WTC11 (cell line): ENCODE measurements around the gene FANCC.

Experiments
- ATF3 ChIP-seq: sonication (generic); formaldehyde crosslinking; conservative IDR thresholded peaks from 2 replicates; pipeline ENCODE4 v1.8.1; 2022; ENCODE audit warnings: mild to moderate bottlenecking, missing genetic modification reagents
- CREB1 ChIP-seq: sonication (generic); formaldehyde crosslinking; IDR thresholded peaks from 2 replicates; pipeline ENCODE4 v1.8.0; 2023; ENCODE audit warnings: mild to moderate bottlenecking, missing genetic modification reagents
- FOXJ3 ChIP-seq: sonication (generic); formaldehyde crosslinking; IDR thresholded peaks from 2 replicates; pipeline ENCODE4 v1.9.0; 2021; ENCODE audit warnings: missing genetic modification reagents, mild to moderate bottlenecking, borderline replicate concordance
- MAX ChIP-seq: sonication (generic); formaldehyde crosslinking; IDR thresholded peaks from 2 replicates; pipeline ENCODE4 v1.8.0; 2022; ENCODE audit warnings: mild to moderate bottlenecking, missing genetic modification reagents
- SOX15 ChIP-seq: fragments of 250-450 bp; sonication (Bioruptor Pico); IDR thresholded peaks from 2 replicates; pipeline ENCODE4 v1.9.0; 2021; ENCODE audit warnings: mild to moderate bottlenecking
- TCF7 ChIP-seq: sonication (generic); formaldehyde crosslinking; IDR thresholded peaks from 2 replicates; pipeline ENCODE4 v1.8.0; 2022; ENCODE audit warnings: mild to moderate bottlenecking, low read depth, missing genetic modification reagents, moderate library complexity
- TF ChIP-seq, protein P1 (sequence below): fragments of 200-600 bp; IDR thresholded peaks from 2 replicates; pipeline ENCODE4 v1.8.0; 2022; ENCODE audit warnings: antibody characterized with exemption
- TF ChIP-seq, protein P2 (sequence below): sonication (generic); formaldehyde crosslinking; IDR thresholded peaks from 2 replicates; pipeline ENCODE4 v1.8.0; 2023; ENCODE audit warnings: mild to moderate bottlenecking, missing genetic modification reagents

DNA sequence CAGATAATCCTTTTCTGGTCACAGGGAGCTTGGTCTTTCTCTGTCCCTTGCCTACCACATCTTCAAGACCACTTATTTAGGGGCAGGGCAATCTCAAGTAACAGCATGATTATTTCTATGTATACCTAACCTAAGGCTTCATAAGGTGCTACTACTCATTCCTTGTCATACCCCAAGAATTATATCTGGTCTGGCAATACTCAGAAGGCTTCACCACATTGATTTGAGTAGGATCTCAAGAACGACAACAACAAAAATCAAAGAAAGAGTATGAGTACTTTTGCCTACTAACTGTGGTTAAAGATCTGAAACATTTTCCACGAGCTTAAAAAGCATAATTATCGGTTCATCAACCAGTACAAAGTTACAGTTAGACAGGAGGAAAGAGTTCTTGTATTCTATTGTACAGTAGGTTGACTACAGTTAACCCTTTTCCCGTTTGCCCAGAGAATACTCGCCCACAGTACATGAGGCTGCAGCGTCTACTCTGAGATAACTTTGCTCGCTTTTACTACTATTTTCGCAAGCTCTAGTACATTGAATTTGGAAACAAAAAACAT, 41.0 kb downstream of the FANCC start:
- TF ChIP-seq TCF7 (CRISPR knock-in tag) (no peak), CREB1 (CRISPR knock-in tag) (no peak), MAX (CRISPR knock-in tag) (no peak), SOX15 (CRISPR knock-in tag) (no peak), FOXJ3 (CRISPR knock-in tag) (no peak), ATF3 (no peak)
- TF ChIP-seq, protein P1, sequence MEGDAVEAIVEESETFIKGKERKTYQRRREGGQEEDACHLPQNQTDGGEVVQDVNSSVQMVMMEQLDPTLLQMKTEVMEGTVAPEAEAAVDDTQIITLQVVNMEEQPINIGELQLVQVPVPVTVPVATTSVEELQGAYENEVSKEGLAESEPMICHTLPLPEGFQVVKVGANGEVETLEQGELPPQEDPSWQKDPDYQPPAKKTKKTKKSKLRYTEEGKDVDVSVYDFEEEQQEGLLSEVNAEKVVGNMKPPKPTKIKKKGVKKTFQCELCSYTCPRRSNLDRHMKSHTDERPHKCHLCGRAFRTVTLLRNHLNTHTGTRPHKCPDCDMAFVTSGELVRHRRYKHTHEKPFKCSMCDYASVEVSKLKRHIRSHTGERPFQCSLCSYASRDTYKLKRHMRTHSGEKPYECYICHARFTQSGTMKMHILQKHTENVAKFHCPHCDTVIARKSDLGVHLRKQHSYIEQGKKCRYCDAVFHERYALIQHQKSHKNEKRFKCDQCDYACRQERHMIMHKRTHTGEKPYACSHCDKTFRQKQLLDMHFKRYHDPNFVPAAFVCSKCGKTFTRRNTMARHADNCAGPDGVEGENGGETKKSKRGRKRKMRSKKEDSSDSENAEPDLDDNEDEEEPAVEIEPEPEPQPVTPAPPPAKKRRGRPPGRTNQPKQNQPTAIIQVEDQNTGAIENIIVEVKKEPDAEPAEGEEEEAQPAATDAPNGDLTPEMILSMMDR, result no peak
- TF ChIP-seq, protein P2, sequence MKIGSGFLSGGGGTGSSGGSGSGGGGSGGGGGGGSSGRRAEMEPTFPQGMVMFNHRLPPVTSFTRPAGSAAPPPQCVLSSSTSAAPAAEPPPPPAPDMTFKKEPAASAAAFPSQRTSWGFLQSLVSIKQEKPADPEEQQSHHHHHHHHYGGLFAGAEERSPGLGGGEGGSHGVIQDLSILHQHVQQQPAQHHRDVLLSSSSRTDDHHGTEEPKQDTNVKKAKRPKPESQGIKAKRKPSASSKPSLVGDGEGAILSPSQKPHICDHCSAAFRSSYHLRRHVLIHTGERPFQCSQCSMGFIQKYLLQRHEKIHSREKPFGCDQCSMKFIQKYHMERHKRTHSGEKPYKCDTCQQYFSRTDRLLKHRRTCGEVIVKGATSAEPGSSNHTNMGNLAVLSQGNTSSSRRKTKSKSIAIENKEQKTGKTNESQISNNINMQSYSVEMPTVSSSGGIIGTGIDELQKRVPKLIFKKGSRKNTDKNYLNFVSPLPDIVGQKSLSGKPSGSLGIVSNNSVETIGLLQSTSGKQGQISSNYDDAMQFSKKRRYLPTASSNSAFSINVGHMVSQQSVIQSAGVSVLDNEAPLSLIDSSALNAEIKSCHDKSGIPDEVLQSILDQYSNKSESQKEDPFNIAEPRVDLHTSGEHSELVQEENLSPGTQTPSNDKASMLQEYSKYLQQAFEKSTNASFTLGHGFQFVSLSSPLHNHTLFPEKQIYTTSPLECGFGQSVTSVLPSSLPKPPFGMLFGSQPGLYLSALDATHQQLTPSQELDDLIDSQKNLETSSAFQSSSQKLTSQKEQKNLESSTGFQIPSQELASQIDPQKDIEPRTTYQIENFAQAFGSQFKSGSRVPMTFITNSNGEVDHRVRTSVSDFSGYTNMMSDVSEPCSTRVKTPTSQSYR (CRISPR knock-in tag), result no peak
